Measurements from ENCODE around the gene TRAK1.

Gene TRAK1

DNA sequence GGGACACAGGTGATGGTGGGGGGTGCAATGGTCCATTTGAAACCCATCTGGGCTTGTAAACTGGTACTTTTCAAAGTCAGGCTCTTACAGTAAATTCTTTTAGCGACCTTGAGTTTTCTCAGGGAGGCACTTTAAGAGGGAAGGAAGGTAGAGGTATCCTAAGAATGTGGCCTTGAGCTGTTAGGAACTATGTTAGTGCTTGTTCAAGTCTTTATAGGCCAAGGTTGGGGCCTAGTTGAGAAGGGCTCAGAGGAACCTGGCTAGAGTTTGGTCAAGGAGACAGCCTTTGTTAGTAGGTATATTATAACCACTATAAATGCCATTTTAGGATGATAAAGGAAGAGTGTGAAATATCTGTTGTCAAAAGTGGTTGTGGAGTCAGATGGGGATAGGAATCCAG is 184.1 kb downstream of the TRAK1 start:
- Histone ChIP-seq H3K4me2 (ENCODE audit: low read depth, low read length, poor library complexity, severe bottlenecking) (no peak overlapping the region), H3K4me1 (ENCODE audit: insufficient read depth, low read length, poor library complexity, severe bottlenecking) (no peaks in the 10 kb centered on the region), H3K36me3 (ENCODE audit: insufficient read depth, low read length) (no peaks in the 10 kb centered on the region), H3F3A (ENCODE audit: low read depth) (no peaks in the 10 kb centered on the region), H3K9ac (ENCODE audit: low read depth, low read length, poor library complexity, severe bottlenecking) (no peak overlapping the region), H3K9me2 (replicated peaks; ENCODE audit: low read depth, low read length) (no peaks in the 10 kb centered on the region), H3K4me3 (ENCODE audit: low read length, poor library complexity, severe bottlenecking) (no peak overlapping the region), H3K79me2 (ENCODE audit: insufficient read depth, low read length) (no peaks in the 10 kb centered on the region), H3K27me3 (ENCODE audit: insufficient read depth, low read length, poor library complexity, severe bottlenecking) (peaks cover 8% of the 10 kb centered on the region), H3K9me3 (ENCODE audit: insufficient read depth, low read depth, low read length) (peaks cover 5% of the 10 kb centered on the region; the same call in 1 of the 2 replicates), H2AFZ (ENCODE audit: low read length) (no peak overlapping the region), H4K20me1 (ENCODE audit: insufficient read depth, low read length, poor library complexity, severe bottlenecking) (no peaks in the 10 kb centered on the region)
- TF ChIP-seq, protein P1, sequence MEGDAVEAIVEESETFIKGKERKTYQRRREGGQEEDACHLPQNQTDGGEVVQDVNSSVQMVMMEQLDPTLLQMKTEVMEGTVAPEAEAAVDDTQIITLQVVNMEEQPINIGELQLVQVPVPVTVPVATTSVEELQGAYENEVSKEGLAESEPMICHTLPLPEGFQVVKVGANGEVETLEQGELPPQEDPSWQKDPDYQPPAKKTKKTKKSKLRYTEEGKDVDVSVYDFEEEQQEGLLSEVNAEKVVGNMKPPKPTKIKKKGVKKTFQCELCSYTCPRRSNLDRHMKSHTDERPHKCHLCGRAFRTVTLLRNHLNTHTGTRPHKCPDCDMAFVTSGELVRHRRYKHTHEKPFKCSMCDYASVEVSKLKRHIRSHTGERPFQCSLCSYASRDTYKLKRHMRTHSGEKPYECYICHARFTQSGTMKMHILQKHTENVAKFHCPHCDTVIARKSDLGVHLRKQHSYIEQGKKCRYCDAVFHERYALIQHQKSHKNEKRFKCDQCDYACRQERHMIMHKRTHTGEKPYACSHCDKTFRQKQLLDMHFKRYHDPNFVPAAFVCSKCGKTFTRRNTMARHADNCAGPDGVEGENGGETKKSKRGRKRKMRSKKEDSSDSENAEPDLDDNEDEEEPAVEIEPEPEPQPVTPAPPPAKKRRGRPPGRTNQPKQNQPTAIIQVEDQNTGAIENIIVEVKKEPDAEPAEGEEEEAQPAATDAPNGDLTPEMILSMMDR (conservative IDR thresholded peaks at IDR 0.05; ENCODE audit: low read length), result no peak
- TF ChIP-seq EZH2phosphoT487 (IDR thresholded peaks at IDR 0.05; ENCODE audit: borderline replicate concordance), result no peak
